HUES6 (cell line): ENCODE data around the gene POLA2.

Source experiments
- H3K27ac ChIP-seq: 2 replicates; pipeline ENCODE4 v1.7.0; 2013; ENCODE audit warnings: low read depth, mild to moderate bottlenecking, low read length, inconsistent platforms
- H3K27me3 ChIP-seq: 2 replicates; pipeline ENCODE4 v1.6.1; 2013; ENCODE audit warnings: low read length; ENCODE audit not compliant: control insufficient read depth, insufficient read depth
- H3K36me3 ChIP-seq: 2 replicates; pipeline ENCODE4 v1.6.1; 2013; ENCODE audit warnings: low read length; ENCODE audit not compliant: control insufficient read depth, insufficient read depth
- H3K4me1 ChIP-seq: 2 replicates; pipeline ENCODE4 v1.6.1; 2013; ENCODE audit warnings: low read length; ENCODE audit not compliant: control insufficient read depth, insufficient read depth
- H3K4me3 ChIP-seq: 2 replicates; pipeline ENCODE4 v1.5.1; 2013; ENCODE audit warnings: low read depth, low read length
- H3K9ac ChIP-seq: one replicate; pipeline ENCODE4 v1.6.1; 2013; ENCODE audit warnings: mild to moderate bottlenecking, low read length
- H3K9me3 ChIP-seq: 2 replicates; pipeline ENCODE4 v1.6.1; 2013; ENCODE audit warnings: low read depth, low read length; ENCODE audit not compliant: control insufficient read depth, insufficient read depth

POLA2 gene

GRCh38 chr11:65310215-65310614 lies 48.5 kb downstream of the POLA2 start:
- Histone ChIP-seq H3K36me3 (peaks cover 5% of the 10 kb centered on the region; the same call in 1 of the 2 replicates), H3K9me3 (no peaks in the 10 kb centered on the region), H3K27ac (no peak overlapping the region), H3K4me3 (no peak overlapping the region), H3K4me1 (peaks cover 8% of the 10 kb centered on the region; the same call in 1 of the 2 replicates), H3K9ac (no peak overlapping the region), H3K27me3 (peaks cover 31% of the 10 kb centered on the region)

- Histone ChIP-seq H3K4me1 (peaks cover 9% of the 10 kb centered on the region), H3K4me3 (no peak overlapping the region), H3K36me3 (0 out of 2 replicates have a peak, but pooled peaks cover under 1% of the 10 kb centered on the region), H3K27ac (no peak overlapping the region), H3K9ac (no peak overlapping the region), H3K27me3 (peaks cover 31% of the 10 kb centered on the region), H3K9me3 (no peaks in the 10 kb centered on the region)
Observed at GRCh38 chr11:65310736-65311135, 49.0 kb downstream of the POLA2 start.

GRCh38 chr11:65311170-65311678 lies 49.5 kb downstream of the POLA2 start:
- H3K9ac ChIP-seq = no peak overlapping the region

GRCh38 chr11:65314501-65315203 lies 52.9 kb downstream of the POLA2 start, which contains the start of gene CDC42EP2:
CDC42EP2 (plus strand) TSS chr11:65314866; CDS start chr11:65320899, 6,033 bp downstream.
- H3K4me3 ChIP-seq = peak within 1 kb of the TSS; percentile 92
- H3K4me1 ChIP-seq = peaks cover 28% of the 10 kb centered on the region
- peak within 1 kb of the TSS; percentile 63 for H3K9ac ChIP-seq
- H3K36me3 ChIP-seq = no peaks in the 10 kb centered on the region
- peaks cover 26% of the 10 kb centered on the region for H3K27me3 ChIP-seq
- no peaks in the 10 kb centered on the region for H3K9me3 ChIP-seq
- H3K27ac ChIP-seq = peak within 1 kb of the TSS; percentile 61; the same call in 1 of the 2 replicates

More at GRCh38 chr11:65311170-65311678, 49.5 kb downstream of the POLA2 start:
- Histone ChIP-seq H3K4me1 (peaks cover 14% of the 10 kb centered on the region), H3K27ac (no peak overlapping the region), H3K36me3 (no peaks in the 10 kb centered on the region), H3K9me3 (no peaks in the 10 kb centered on the region), H3K27me3 (peaks cover 31% of the 10 kb centered on the region), H3K4me3 (no peak overlapping the region)

- H3K9me3 ChIP-seq = no peaks in the 10 kb centered on the region
- peak overlapping the region; percentile 92 for H3K4me3 ChIP-seq
- H3K27ac ChIP-seq = peak overlapping the region; percentile 61; the same call in 1 of the 2 replicates
Observed at GRCh38 chr11:65315204-65315865, 53.6 kb downstream of the POLA2 start.

GRCh38 chr11:65315866-65316226 lies 54.1 kb downstream of the POLA2 start:
- Histone ChIP-seq H3K27ac (no peak overlapping the region), H3K9ac (no peak overlapping the region), H3K27me3 (peaks cover 24% of the 10 kb centered on the region)

More at GRCh38 chr11:65315204-65315865, 53.6 kb downstream of the POLA2 start:
- H3K27me3 ChIP-seq = peaks cover 26% of the 10 kb centered on the region
- peak overlapping the region; percentile 63 for H3K9ac ChIP-seq
- H3K36me3 ChIP-seq = peaks cover under 1% of the 10 kb centered on the region; the same call in 1 of the 2 replicates
- peaks cover 28% of the 10 kb centered on the region for H3K4me1 ChIP-seq

GRCh38 chr11:65316227-65317024 lies 54.7 kb downstream of the POLA2 start:
- H3K9me3 ChIP-seq = no peaks in the 10 kb centered on the region
- no peak overlapping the region for H3K27ac ChIP-seq
- no peak overlapping the region for H3K9ac ChIP-seq
- peak overlapping the region; percentile 92 for H3K4me3 ChIP-seq
- H3K36me3 ChIP-seq = peaks cover 11% of the 10 kb centered on the region
- H3K4me1 ChIP-seq = peaks cover 22% of the 10 kb centered on the region
- H3K27me3 ChIP-seq = peaks cover 19% of the 10 kb centered on the region

More at GRCh38 chr11:65315866-65316226, 54.1 kb downstream of the POLA2 start:
- Histone ChIP-seq H3K9me3 (no peaks in the 10 kb centered on the region), H3K4me3 (peak overlapping the region; percentile 92), H3K36me3 (peaks cover 5% of the 10 kb centered on the region), H3K4me1 (peaks cover 25% of the 10 kb centered on the region)

GRCh38 chr11:65317025-65317786 lies 55.4 kb downstream of the POLA2 start:
- H3K27ac ChIP-seq = no peak overlapping the region
- no peaks in the 10 kb centered on the region for H3K9me3 ChIP-seq
- H3K4me3 ChIP-seq = peak overlapping the region; percentile 28; the same call in 1 of the 2 replicates
- peak overlapping the region; percentile 29 for H3K9ac ChIP-seq
- peaks cover 19% of the 10 kb centered on the region for H3K36me3 ChIP-seq
- peaks cover 22% of the 10 kb centered on the region for H3K4me1 ChIP-seq
- H3K27me3 ChIP-seq = peaks cover 15% of the 10 kb centered on the region

GRCh38 chr11:65320386-65321075 lies 58.8 kb downstream of the POLA2 start:
- no peaks in the 10 kb centered on the region for H3K27me3 ChIP-seq
- H3K4me3 ChIP-seq = no peak overlapping the region
- H3K27ac ChIP-seq = no peak overlapping the region
- H3K9ac ChIP-seq = no peak overlapping the region
- H3K9me3 ChIP-seq = no peaks in the 10 kb centered on the region
- H3K36me3 ChIP-seq = peaks cover 24% of the 10 kb centered on the region
- H3K4me1 ChIP-seq = peaks cover 20% of the 10 kb centered on the region
